ENCODE data around the gene CTSH. TPM values are rescaled to one million over a fixed set of nuclear protein-coding genes. Genes with fewer than 3 reads are reported as not detected.
A peak's percentile ranks its signal among the peaks of the same experiment; 100 is the strongest.

The CTSH gene
- total RNA-seq, 1 donor from 2014 or later: 34.4 TPM

DNA sequence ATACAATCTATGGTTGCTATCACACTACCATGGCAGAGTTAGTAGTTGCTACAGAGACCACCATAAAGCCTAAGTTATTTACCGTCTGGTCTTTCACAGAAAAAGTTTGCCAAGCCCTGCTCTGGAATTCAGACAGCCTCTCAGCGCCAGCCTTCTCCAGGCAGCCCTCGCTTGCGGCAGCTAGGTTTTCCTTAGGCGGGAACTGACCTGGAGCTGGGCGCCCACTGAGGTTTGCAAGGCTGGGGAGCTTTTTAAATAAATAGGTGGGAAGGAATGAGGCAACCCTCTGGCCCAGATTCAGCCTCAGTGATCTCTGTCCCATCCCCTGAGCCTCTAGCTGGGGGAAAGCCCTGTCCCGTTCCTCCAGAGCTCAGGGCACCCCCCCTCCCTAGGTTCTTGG, 1.2 kb downstream of the CTSH start:
- Histone ChIP-seq H3K27me3 (ENCODE audit: control insufficient read depth in 3 of 3, insufficient read depth in 3 of 3, low read length in 3 of 3) (no peaks in the 10 kb centered on the region), H3K4me1 (ENCODE audit: control insufficient read depth in 3 of 3, insufficient read depth in 3 of 3, low read length in 3 of 3) (peaks cover 10 to 20% (median 13%) of the 10 kb centered on the region in 3 donors), H3K4me3 (ENCODE audit: low read length in 3 of 3) (peak overlapping the region; percentile 69 to 81 (median 71)), H3K27ac (ENCODE audit: low read depth, low read length) (no peak overlapping the region), H3K9ac (ENCODE audit: low read depth in 1 of 3, low read length in 3 of 3) (peak overlapping the region in 1 of 3 donors; percentile 10), H3K9me3 (ENCODE audit: control insufficient read depth in 3 of 3, low read length in 3 of 3) (no peaks in the 10 kb centered on the region), H3K36me3 (ENCODE audit: control insufficient read depth in 3 of 3, insufficient read depth in 3 of 3, low read length in 3 of 3) (no peaks in the 10 kb centered on the region)

DNA sequence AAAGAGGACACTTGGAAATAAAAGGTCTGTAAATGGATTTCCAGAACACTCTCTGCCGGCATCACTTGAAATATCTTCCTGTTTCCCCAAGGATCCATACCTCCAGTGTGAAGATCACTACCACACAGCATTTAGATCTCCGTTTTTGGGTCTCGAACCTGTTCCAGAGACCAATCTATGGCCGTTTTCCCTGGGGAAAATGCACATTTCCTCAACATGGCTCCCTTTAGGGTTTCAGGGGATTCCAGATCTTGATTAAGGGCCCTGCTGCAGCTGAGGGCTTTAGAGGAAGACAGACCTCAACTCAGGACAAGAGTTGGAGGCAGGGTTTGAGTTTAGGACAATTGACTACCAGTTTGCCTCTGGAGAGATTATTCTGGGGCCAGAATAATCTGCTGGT, 2.1 kb downstream of the CTSH start:
- H3K36me3 ChIP-seq (ENCODE audit: control insufficient read depth in 3 of 3, insufficient read depth in 3 of 3, low read length in 3 of 3): no peaks in the 10 kb centered on the region
- H3K27me3 ChIP-seq (ENCODE audit: control insufficient read depth in 3 of 3, insufficient read depth in 3 of 3, low read length in 3 of 3): no peaks in the 10 kb centered on the region
- no peak overlapping the region for H3K4me3 ChIP-seq (ENCODE audit: low read length in 3 of 3)
- no peaks in the 10 kb centered on the region for H3K9me3 ChIP-seq (ENCODE audit: control insufficient read depth in 3 of 3, low read length in 3 of 3)
- peaks cover 14 to 20% (median 16%) of the 10 kb centered on the region in 3 donors for H3K4me1 ChIP-seq (ENCODE audit: control insufficient read depth in 3 of 3, insufficient read depth in 3 of 3, low read length in 3 of 3)
- H3K27ac ChIP-seq (ENCODE audit: low read depth, low read length): no peak overlapping the region
- no peak overlapping the region for H3K9ac ChIP-seq (ENCODE audit: low read depth in 1 of 3, low read length in 3 of 3)

DNA sequence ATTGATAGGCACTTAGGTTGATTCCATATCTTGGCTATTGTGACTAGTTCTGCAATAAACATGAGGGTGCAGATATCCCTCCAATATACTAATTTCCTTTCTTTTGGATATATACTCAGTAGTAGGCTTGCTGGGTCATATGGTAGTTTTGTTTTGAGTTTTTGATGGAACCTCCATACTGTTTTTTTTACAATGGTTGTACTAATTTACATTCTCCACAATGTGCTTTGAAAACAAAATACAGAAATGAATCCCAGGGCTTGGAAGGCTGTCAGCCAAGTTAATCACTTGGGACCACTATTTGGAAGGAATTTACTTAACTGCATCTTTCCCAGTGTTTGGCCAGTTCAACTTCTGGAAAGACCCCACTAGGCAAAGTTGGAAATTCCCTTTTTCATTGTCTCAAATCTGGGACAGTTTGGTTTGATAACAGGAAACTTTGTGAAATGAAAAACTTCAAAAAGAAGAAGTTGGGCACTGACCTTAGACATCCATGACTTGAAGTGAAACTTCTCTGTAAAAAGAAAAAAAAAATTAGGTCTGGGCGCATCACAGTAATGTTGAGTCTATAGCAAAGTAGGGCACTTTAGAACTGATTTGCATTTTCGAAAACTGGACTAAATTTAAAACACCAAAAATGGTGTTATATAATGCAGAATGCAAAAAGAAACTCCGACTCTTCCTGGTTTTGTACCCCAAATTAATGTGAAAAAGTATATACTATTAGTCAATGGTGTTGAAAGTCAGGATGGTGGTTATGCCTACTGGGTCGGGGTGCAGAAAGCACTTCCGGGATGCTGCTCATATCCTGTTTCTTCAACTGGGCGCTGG, 6.0 kb downstream of the CTSH start:
- H3K27ac ChIP-seq (ENCODE audit: low read depth, low read length): peak overlapping the region; percentile 62
- H3K9ac ChIP-seq (ENCODE audit: low read depth in 1 of 3, low read length in 3 of 3): no peak overlapping the region
- H3K4me1 ChIP-seq (ENCODE audit: control insufficient read depth in 3 of 3, insufficient read depth in 3 of 3, low read length in 3 of 3): peaks cover 14 to 24% (median 18%) of the 10 kb centered on the region in 3 donors
- H3K27me3 ChIP-seq (ENCODE audit: control insufficient read depth in 3 of 3, insufficient read depth in 3 of 3, low read length in 3 of 3): peaks cover 0 to 2% (median 1%) of the 10 kb centered on the region in 3 donors
- no peak overlapping the region for H3K4me3 ChIP-seq (ENCODE audit: low read length in 3 of 3)
- H3K9me3 ChIP-seq (ENCODE audit: control insufficient read depth in 3 of 3, low read length in 3 of 3): no peaks in the 10 kb centered on the region
- H3K36me3 ChIP-seq (ENCODE audit: control insufficient read depth in 3 of 3, insufficient read depth in 3 of 3, low read length in 3 of 3): peaks cover 0 to 3% (median 0%) of the 10 kb centered on the region in 3 donors

DNA sequence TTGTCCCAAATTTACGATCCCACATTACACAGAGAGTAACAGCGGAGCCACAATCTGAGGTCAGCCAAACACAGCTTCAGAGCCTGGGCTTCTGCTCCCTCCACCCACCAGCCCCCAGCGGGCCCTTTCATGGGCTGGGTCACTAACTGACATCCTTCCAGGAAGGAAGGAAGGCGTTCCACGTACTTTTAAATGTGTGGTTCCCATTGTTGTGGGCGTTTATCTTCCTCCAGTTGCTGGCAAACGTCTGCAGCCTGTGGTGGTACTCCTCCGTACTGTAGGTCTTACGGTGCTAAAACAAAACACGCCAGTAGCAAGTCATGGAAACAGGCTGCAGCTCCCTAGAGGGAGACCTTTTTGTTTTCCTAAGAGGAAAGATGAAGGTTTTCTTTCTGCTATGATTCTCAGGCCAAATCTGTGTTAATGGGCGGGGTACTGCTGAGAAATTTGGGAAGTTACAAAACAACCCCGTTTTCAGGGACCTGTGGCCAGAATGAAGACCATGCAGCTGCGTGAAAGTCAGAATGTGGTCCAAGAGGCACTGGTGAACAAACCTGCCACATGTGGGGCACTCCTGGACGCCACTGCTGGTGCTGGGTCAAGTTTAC, 7.6 kb downstream of the CTSH start:
- H3K27ac ChIP-seq (ENCODE audit: low read depth, low read length): peak overlapping the region; percentile 46
- peaks cover 0 to 7% (median 2%) of the 10 kb centered on the region in 3 donors for H3K27me3 ChIP-seq (ENCODE audit: control insufficient read depth in 3 of 3, insufficient read depth in 3 of 3, low read length in 3 of 3)
- H3K9me3 ChIP-seq (ENCODE audit: control insufficient read depth in 3 of 3, low read length in 3 of 3): no peaks in the 10 kb centered on the region
- peaks cover 22 to 30% (median 23%) of the 10 kb centered on the region in 3 donors for H3K4me1 ChIP-seq (ENCODE audit: control insufficient read depth in 3 of 3, insufficient read depth in 3 of 3, low read length in 3 of 3)
- H3K36me3 ChIP-seq (ENCODE audit: control insufficient read depth in 3 of 3, insufficient read depth in 3 of 3, low read length in 3 of 3): peaks cover 0 to 3% (median 0%) of the 10 kb centered on the region in 3 donors
- peak overlapping the region in 1 of 3 donors; percentile 24 for H3K4me3 ChIP-seq (ENCODE audit: low read length in 3 of 3)
- H3K9ac ChIP-seq (ENCODE audit: low read depth in 1 of 3, low read length in 3 of 3): no peak overlapping the region

DNA sequence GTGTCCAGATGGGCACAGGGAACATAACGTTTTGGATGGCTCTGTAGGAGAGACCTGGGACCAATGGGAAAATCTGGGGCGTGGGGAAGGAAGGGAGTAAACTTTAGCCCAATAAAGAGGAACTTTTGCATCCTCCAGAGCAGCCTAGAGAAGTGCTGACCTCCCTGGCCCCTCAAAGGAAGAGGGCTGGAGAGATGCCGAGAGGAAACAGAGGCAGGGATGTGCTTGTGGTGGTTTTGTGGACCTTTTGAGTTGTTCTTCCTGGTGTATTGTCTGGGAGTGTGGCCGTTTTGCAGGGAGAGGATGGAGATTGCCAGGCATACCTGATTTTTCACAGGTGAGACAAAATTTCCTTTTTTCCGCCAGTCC, 10.2 kb downstream of the CTSH start:
- Histone ChIP-seq H3K27ac (ENCODE audit: low read depth, low read length) (no peak overlapping the region), H3K36me3 (ENCODE audit: control insufficient read depth in 3 of 3, insufficient read depth in 3 of 3, low read length in 3 of 3) (peaks cover 0 to 3% (median 1%) of the 10 kb centered on the region in 3 donors), H3K27me3 (ENCODE audit: control insufficient read depth in 3 of 3, insufficient read depth in 3 of 3, low read length in 3 of 3) (peaks cover 0 to 7% (median 2%) of the 10 kb centered on the region in 3 donors), H3K9ac (ENCODE audit: low read depth in 1 of 3, low read length in 3 of 3) (no peak overlapping the region), H3K9me3 (ENCODE audit: control insufficient read depth in 3 of 3, low read length in 3 of 3) (no peaks in the 10 kb centered on the region), H3K4me3 (ENCODE audit: low read length in 3 of 3) (no peak overlapping the region), H3K4me1 (ENCODE audit: control insufficient read depth in 3 of 3, insufficient read depth in 3 of 3, low read length in 3 of 3) (peaks cover 37 to 45% (median 39%) of the 10 kb centered on the region in 3 donors)

DNA sequence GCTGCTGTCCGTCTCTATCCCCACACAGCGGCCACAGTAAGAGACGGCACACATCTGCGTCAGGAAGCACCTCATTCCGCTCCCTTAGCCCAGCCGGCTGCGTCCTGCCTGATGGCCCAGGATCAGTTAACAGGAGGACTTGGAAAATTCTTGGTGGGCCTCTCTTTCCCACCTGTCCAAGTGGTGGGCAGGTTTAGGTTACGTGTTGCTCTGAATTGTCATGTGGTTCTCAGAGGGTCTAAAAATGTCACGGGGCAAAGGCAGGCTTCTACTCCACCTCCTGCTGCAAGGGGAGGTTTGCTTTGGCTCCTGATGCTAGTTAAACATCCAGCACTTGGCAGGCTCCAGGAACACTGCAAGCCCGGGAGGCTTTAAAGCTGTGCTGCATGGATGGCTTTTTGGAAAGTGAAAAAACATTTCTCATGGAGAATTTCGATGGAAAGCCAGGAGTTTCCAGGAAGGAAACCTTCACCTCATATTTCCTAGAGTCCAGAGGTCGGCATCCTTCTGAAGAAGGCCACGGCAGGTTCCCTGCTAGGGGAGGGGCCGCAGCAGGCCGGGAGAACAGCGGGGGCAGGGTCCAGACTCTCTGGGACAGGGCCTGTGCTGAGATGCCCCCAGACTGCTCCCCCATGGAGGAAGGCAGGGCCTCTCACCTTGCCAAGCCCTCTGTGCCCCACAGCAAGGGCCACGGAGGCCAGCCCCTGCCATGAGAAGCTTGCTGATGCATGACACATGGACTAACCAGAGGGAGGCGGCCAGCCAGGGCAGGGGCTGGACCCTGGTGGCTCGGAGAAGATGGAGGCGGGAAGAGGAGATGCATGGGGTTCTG, 10.8 kb downstream of the CTSH start:
- no peak overlapping the region for H3K9ac ChIP-seq (ENCODE audit: low read depth in 1 of 3, low read length in 3 of 3)
- H3K27me3 ChIP-seq (ENCODE audit: control insufficient read depth in 3 of 3, insufficient read depth in 3 of 3, low read length in 3 of 3): peaks cover 0 to 7% (median 2%) of the 10 kb centered on the region in 3 donors
- H3K4me1 ChIP-seq (ENCODE audit: control insufficient read depth in 3 of 3, insufficient read depth in 3 of 3, low read length in 3 of 3): peaks cover 35 to 39% (median 39%) of the 10 kb centered on the region in 3 donors
- peaks cover 0 to 3% (median 3%) of the 10 kb centered on the region in 3 donors for H3K36me3 ChIP-seq (ENCODE audit: control insufficient read depth in 3 of 3, insufficient read depth in 3 of 3, low read length in 3 of 3)
- H3K27ac ChIP-seq (ENCODE audit: low read depth, low read length): no peak overlapping the region
- H3K4me3 ChIP-seq (ENCODE audit: low read length in 3 of 3): peak overlapping the region in 1 of 3 donors; percentile 13
- H3K9me3 ChIP-seq (ENCODE audit: control insufficient read depth in 3 of 3, low read length in 3 of 3): no peaks in the 10 kb centered on the region

DNA sequence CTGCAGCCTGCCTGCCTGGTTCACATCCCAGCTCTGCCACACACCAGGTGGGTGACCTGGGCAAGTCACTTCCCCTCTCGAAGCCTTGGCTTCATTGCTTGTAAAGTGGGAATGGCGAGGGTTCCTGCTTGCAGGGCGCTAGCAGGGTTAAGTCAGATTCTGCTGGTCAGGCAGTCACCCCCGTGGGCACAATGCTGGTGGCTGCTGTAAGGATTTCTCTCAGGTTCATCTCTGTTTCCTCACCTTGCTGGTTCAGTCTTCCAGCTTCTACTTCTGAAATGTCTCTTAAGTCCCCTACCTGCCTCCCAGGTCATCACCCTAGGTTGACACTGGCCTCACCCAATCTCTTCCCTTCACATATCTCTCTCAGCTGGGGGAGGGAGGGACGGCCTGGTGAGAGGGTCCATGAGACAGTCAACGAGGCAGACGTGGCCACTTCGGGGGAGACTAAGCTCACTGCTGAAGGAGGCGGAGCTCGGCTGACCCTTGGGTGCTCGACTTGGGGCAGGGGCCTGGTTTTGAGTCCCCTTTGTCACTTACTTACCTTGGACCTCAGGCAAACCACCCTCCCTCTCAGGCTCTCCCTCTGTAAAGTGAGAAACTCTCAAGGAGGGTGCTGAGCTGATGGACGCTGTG, 11.5 kb downstream of the CTSH start:
- no peak overlapping the region for H3K27ac ChIP-seq (ENCODE audit: low read depth, low read length)
- H3K27me3 ChIP-seq (ENCODE audit: control insufficient read depth in 3 of 3, insufficient read depth in 3 of 3, low read length in 3 of 3): peaks cover 0 to 7% (median 2%) of the 10 kb centered on the region in 3 donors
- no peaks in the 10 kb centered on the region for H3K9me3 ChIP-seq (ENCODE audit: control insufficient read depth in 3 of 3, low read length in 3 of 3)
- peaks cover 0 to 3% (median 3%) of the 10 kb centered on the region in 3 donors for H3K36me3 ChIP-seq (ENCODE audit: control insufficient read depth in 3 of 3, insufficient read depth in 3 of 3, low read length in 3 of 3)
- no peak overlapping the region for H3K4me3 ChIP-seq (ENCODE audit: low read length in 3 of 3)
- H3K4me1 ChIP-seq (ENCODE audit: control insufficient read depth in 3 of 3, insufficient read depth in 3 of 3, low read length in 3 of 3): peaks cover 32 to 38% (median 37%) of the 10 kb centered on the region in 3 donors
- H3K9ac ChIP-seq (ENCODE audit: low read depth in 1 of 3, low read length in 3 of 3): no peak overlapping the region

DNA sequence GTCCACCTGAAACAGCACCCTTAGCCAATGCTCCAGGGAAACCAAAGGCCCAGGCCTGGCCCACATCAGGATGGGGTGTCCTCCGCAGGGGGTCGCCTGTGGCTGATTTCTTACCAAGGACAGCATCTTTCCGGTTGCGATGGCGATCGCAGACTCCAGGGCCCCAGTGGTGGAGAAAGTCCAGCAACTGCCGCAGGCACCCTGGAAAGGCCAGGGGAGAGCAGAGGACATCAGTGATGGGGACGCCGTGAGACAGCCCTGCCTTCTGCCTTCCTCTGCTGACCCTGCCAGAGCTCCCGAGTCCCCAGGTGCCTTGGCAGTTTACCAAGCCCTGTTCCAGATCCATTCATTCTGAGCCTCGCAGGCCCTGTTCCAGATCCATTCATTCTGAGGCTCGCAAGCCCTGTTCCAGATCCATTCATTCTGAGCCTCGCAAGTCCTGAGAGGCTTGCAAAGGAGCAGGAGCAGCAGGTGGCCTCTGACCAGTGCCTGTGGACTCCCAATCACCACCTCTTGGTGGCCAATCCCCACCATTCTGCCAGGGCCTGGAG, 12.5 kb downstream of the CTSH start:
- peaks cover 5 to 10% (median 6%) of the 10 kb centered on the region in 3 donors for H3K36me3 ChIP-seq (ENCODE audit: control insufficient read depth in 3 of 3, insufficient read depth in 3 of 3, low read length in 3 of 3)
- no peak overlapping the region for H3K9ac ChIP-seq (ENCODE audit: low read depth in 1 of 3, low read length in 3 of 3)
- no peak overlapping the region for H3K27ac ChIP-seq (ENCODE audit: low read depth, low read length)
- H3K4me3 ChIP-seq (ENCODE audit: low read length in 3 of 3): no peak overlapping the region
- H3K27me3 ChIP-seq (ENCODE audit: control insufficient read depth in 3 of 3, insufficient read depth in 3 of 3, low read length in 3 of 3): peaks cover 0 to 7% (median 2%) of the 10 kb centered on the region in 3 donors
- H3K4me1 ChIP-seq (ENCODE audit: control insufficient read depth in 3 of 3, insufficient read depth in 3 of 3, low read length in 3 of 3): peaks cover 28 to 36% (median 32%) of the 10 kb centered on the region in 3 donors
- no peaks in the 10 kb centered on the region for H3K9me3 ChIP-seq (ENCODE audit: control insufficient read depth in 3 of 3, low read length in 3 of 3)
